ENCODE measurements around the gene YWHAQ.

DNA sequence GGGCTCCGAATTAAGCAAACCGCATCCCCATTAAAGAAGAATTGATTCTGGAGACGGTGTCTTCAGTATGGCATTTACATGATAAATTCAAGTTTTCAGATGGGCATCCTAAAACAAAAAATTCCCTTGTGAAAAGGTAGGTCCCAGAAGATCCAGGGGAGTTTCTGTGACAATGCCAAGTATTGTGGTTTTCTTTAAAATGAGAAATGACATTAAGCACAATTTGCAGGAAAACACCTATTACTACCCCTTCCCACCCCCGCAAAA is 689 bp upstream of the YWHAQ start:
- TF ChIP-seq, protein P1, sequence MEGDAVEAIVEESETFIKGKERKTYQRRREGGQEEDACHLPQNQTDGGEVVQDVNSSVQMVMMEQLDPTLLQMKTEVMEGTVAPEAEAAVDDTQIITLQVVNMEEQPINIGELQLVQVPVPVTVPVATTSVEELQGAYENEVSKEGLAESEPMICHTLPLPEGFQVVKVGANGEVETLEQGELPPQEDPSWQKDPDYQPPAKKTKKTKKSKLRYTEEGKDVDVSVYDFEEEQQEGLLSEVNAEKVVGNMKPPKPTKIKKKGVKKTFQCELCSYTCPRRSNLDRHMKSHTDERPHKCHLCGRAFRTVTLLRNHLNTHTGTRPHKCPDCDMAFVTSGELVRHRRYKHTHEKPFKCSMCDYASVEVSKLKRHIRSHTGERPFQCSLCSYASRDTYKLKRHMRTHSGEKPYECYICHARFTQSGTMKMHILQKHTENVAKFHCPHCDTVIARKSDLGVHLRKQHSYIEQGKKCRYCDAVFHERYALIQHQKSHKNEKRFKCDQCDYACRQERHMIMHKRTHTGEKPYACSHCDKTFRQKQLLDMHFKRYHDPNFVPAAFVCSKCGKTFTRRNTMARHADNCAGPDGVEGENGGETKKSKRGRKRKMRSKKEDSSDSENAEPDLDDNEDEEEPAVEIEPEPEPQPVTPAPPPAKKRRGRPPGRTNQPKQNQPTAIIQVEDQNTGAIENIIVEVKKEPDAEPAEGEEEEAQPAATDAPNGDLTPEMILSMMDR (IDR thresholded peaks at IDR 0.05): no peak
- TF ChIP-seq POLR2AphosphoS5 (IDR thresholded peaks at IDR 0.05): no peak
- TF ChIP-seq POLR2A (IDR thresholded peaks at IDR 0.05): no peak

All from breast epithelium (tissue), 3 donors.